B cell (primary cell): ENCODE data around the gene ARNT2. TPM values are rescaled to one million over a fixed set of nuclear protein-coding genes. Genes with fewer than 3 reads are reported as not detected.

Source experiments
- ATAC-seq: fragments of 200-7000 bp; cut with Tn5 transposase; one replicate; pipeline ENCODE4 v1.10.0; 2021; ENCODE audit warnings: low read depth, mild to moderate bottlenecking, moderate number of reproducible peaks, moderate library complexity
- CTCF ChIA-PET: fragments of 350-600 bp; sonication (Branson Sonifier 250); formaldehyde crosslinking; loops from one replicate; lab custom pipeline; 2021; ENCODE audit warnings: antibody characterized with exemption, inconsistent platforms; lab: Charles Lee
- POLR2A ChIA-PET: fragments of 350-600 bp; sonication (Branson Sonifier 250); formaldehyde crosslinking; loops from one replicate; lab custom pipeline; 2021; ENCODE audit warnings: antibody characterized with exemption; lab: Charles Lee
- DNase-seq: peaks from one replicate; pipeline ENCODE4 v3.0.0; 2013
- H2AFZ ChIP-seq: 2 replicates; pipeline ENCODE4 v1.6.1; 2012; ENCODE audit warnings: mild to moderate bottlenecking, low read depth, low read length; ENCODE audit not compliant: insufficient read depth, poor library complexity, severe bottlenecking
- H3K27ac ChIP-seq, 2 donors: 1 replicate in 1 of 2; 2 replicates in 1 of 2; pipeline ENCODE4 v1.5.1; 2012 to 2013; ENCODE audit warnings: low read length in 2 of 2, mild to moderate bottlenecking in 2 of 2, moderate library complexity in 1 of 2
- H3K27me3 ChIP-seq, 4 experiments: fragments of 200-600 bp in 1 of 4; sonication (generic) in 1 of 4; replicated peaks in 1 of 4; 1 replicate in 2 of 4; 2 replicates in 2 of 4; pipeline versions ENCODE4 v1.6.1 to v1.7.0; 2013 to 2016; ENCODE audit warnings: low read length in 3 of 4, mild to moderate bottlenecking in 2 of 4, mixed read lengths in 1 of 4, moderate library complexity in 1 of 4; ENCODE audit not compliant: insufficient read depth in 4 of 4, control insufficient read depth in 3 of 4; ENCODE audit errors: control extremely low read depth in 1 of 4
- H3K36me3 ChIP-seq, 2 experiments: replicated peaks in 1 of 2; 1 replicate in 1 of 2; 2 replicates in 1 of 2; pipeline versions ENCODE4 v1.6.1 to v1.7.1; 2013; ENCODE audit warnings: low read length in 1 of 2; ENCODE audit not compliant: insufficient read depth in 2 of 2, control insufficient read depth in 1 of 2; ENCODE audit errors: control extremely low read depth in 1 of 2, extremely low read depth in 1 of 2
- H3K4me1 ChIP-seq, 2 donors: fragments of 200-600 bp in 1 of 2; sonication (generic) in 1 of 2; 1 replicate in 1 of 2; 2 replicates in 1 of 2; pipeline versions ENCODE4 v1.5.1 to v1.6.1; 2013 to 2017; ENCODE audit warnings: low read length in 2 of 2; ENCODE audit not compliant: control insufficient read depth in 2 of 2, insufficient read depth in 2 of 2
- H3K4me2 ChIP-seq: replicated peaks from 2 replicates; pipeline ENCODE3; 2012; ENCODE audit warnings: mild to moderate bottlenecking, low read depth, low read length; ENCODE audit not compliant: poor library complexity, severe bottlenecking
- H3K4me3 ChIP-seq, 5 experiments: fragments of 200-600 bp in 1 of 5; sonication (generic) in 1 of 5; 1 replicate in 3 of 5; 2 replicates in 2 of 5; pipeline versions ENCODE4 v1.5.1 to v1.7.0; 2011 to 2016; ENCODE audit warnings: low read length in 4 of 5, mild to moderate bottlenecking in 4 of 5, low read depth in 2 of 5, control low read depth in 1 of 5, moderate library complexity in 1 of 5; ENCODE audit not compliant: insufficient read depth in 1 of 5; ENCODE audit errors: control extremely low read depth in 1 of 5, extremely low read depth in 1 of 5
- H3K79me2 ChIP-seq: fragments of 200-600 bp; sonication (generic); one replicate; pipeline ENCODE4 v1.6.0; 2016; ENCODE audit warnings: low read length; ENCODE audit not compliant: control insufficient read depth, insufficient read depth
- H3K9ac ChIP-seq: fragments of 200-600 bp; sonication (generic); 2 replicates; pipeline ENCODE4 v1.6.1; 2017; ENCODE audit warnings: mild to moderate bottlenecking, low read length, moderate library complexity
- H3K9me3 ChIP-seq, 3 donors: one replicate each; pipeline versions ENCODE4 v1.6.1 to v1.7.1; 2013; ENCODE audit warnings: low read length in 2 of 3; ENCODE audit not compliant: control insufficient read depth in 2 of 3, insufficient read depth in 1 of 3; ENCODE audit errors: control extremely low read depth in 1 of 3
- H4K20me1 ChIP-seq: 2 replicates; pipeline ENCODE4 v1.6.0; 2012; ENCODE audit warnings: mild to moderate bottlenecking, low read length; ENCODE audit not compliant: insufficient read depth, control insufficient read depth, poor library complexity, severe bottlenecking
- H3K27ac Mint-ChIP-seq: one replicate; pipeline ENCODE4 v1.8.0; 2021; ENCODE audit warnings: mixed read lengths
- H3K27me3 Mint-ChIP-seq: one replicate; pipeline ENCODE4 v1.8.0; 2021; ENCODE audit warnings: mixed read lengths
- H3K4me1 Mint-ChIP-seq: one replicate; pipeline ENCODE4 v1.8.0; 2021; ENCODE audit warnings: mixed read lengths
- H3K4me3 Mint-ChIP-seq: one replicate; pipeline ENCODE4 v1.8.0; 2021; ENCODE audit warnings: mixed read lengths
- H3K9me3 Mint-ChIP-seq: one replicate; pipeline ENCODE4 v1.8.0; 2022; ENCODE audit warnings: mixed read lengths; ENCODE audit not compliant: insufficient read depth
- CTCF ChIP-seq: fragments of 200-600 bp; IDR thresholded peaks from one replicate; pipeline ENCODE4 v1.8.0; 2022; ENCODE audit warnings: antibody characterized with exemption, mild to moderate bottlenecking
- EZH2 ChIP-seq: IDR thresholded peaks from 2 replicates; pipeline ENCODE4 v1.6.1; 2012; ENCODE audit warnings: borderline replicate concordance, low read depth, mild to moderate bottlenecking, moderate library complexity, low read length; ENCODE audit not compliant: insufficient read depth, poor library complexity, severe bottlenecking
- WGBS: methylation state at CpG from one replicate; pipeline ENCODE4 v1.1.5; 2013; ENCODE audit warnings: missing lambda C conversion rate; ENCODE audit not compliant: insufficient coverage; 5-methylcytosine and 5-hydroxymethylcytosine counted together
- intact Hi-C: fragments of 100-400 bp; cut with micrococcal nuclease; formaldehyde crosslinking; loops from one replicate; pipeline ENCODE4 v1.10.0; 2022
- polyA plus RNA-seq: library from polyadenylated mRNA; depleted of rRNA; stranded (reverse); fragments of >200 nt; gene quantifications from 2 replicates; pipeline ENCODE4 v1.2.3, GENCODE V29; 2012
- total RNA-seq, 2 donors: library from RNA; stranded (reverse); fragments of 120-200 nt in 1 of 2; gene quantifications; 1 replicate in 1 of 2; 2 replicates in 1 of 2; pipeline versions ENCODE4 v1.2.3 to v1.2.4, GENCODE V29; 2013 to 2022

The ARNT2 gene
- total and polyA plus RNA-seq, 2 donors (not counting 1 experiment from before 2014, with no cell fraction given) = not detected

- Histone ChIP-seq H3K9ac (no peak overlapping the region), H3K27me3 (peaks cover 0 to 3% (median 0%) of the 10 kb centered on the region in 4 experiments), H3K4me1 (no peaks in the 10 kb centered on the region), H3K36me3 (no peaks in the 10 kb centered on the region), H3K4me2 (no peak overlapping the region), H4K20me1 (no peaks in the 10 kb centered on the region), H3K4me3 (no peak overlapping the region), H2AFZ (no peak overlapping the region), H3K9me3 (peaks cover 0 to 2% (median 0%) of the 10 kb centered on the region in 3 donors), H3K79me2 (no peaks in the 10 kb centered on the region), H3K27ac (no peak overlapping the region)
- intact Hi-C loops = no loop called here
- H3K9me3 Mint-ChIP-seq = peaks cover 2% of the 10 kb centered on the region
- H3K27ac Mint-ChIP-seq = no peak overlapping the region
- H3K4me1 Mint-ChIP-seq = no peaks in the 10 kb centered on the region
- TF ChIP-seq EZH2 = no peak
- no peak for TF ChIP-seq CTCF
- H3K27me3 Mint-ChIP-seq = peaks cover 25% of the 10 kb centered on the region
- POLR2A ChIA-PET = no interaction called here
- H3K4me3 Mint-ChIP-seq = no peak overlapping the region
- DNase-seq (no peak), ATAC-seq (no peak)
- 100% methylated on average over 4 of the region's 5 CpGs for WGBS
- CTCF ChIA-PET = no interaction called here
Measured at GRCh38 chr15:80620931-80621330, 216.7 kb downstream of the ARNT2 start.

- Histone ChIP-seq H4K20me1 (no peaks in the 10 kb centered on the region), H3K4me1 (no peaks in the 10 kb centered on the region), H3K9me3 (peaks cover 0 to 2% (median 0%) of the 10 kb centered on the region in 3 donors), H3K79me2 (no peaks in the 10 kb centered on the region), H2AFZ (no peak overlapping the region), H3K4me2 (no peak overlapping the region), H3K4me3 (no peak overlapping the region), H3K9ac (no peak overlapping the region), H3K27ac (no peak overlapping the region), H3K36me3 (no peaks in the 10 kb centered on the region), H3K27me3 (no peaks in the 10 kb centered on the region)
- CTCF ChIA-PET = no interaction called here
- ATAC-seq (no peak), DNase-seq (no peak)
- Mint-ChIP-seq H3K27me3 (peaks cover 10% of the 10 kb centered on the region), H3K9me3 (peaks cover 2% of the 10 kb centered on the region), H3K27ac (no peak overlapping the region), H3K4me3 (no peak overlapping the region), H3K4me1 (no peaks in the 10 kb centered on the region)
- WGBS = 92% methylated on average over 1 of the region's 1 CpG
- intact Hi-C loops = no loop called here
- TF ChIP-seq CTCF (no peak), EZH2 (no peak)
- POLR2A ChIA-PET = no interaction called here
Measured at GRCh38 chr15:80626643-80627120, 222.5 kb downstream of the ARNT2 start.
